HCT116 (cell line): ENCODE data around the gene GHDC. TPM values are rescaled to one million over a fixed set of nuclear protein-coding genes. Genes with fewer than 3 reads are reported as not detected.
A peak's percentile ranks its signal among the peaks of the same experiment; 100 is the strongest.

Experiments used
- ATAC-seq: fragments of 200-7000 bp; cut with Tn5 transposase; 2 replicates; pipeline ENCODE4 v1.9.1; 2020; ENCODE audit warnings: mild to moderate bottlenecking, moderate library complexity
- Bru-seq: library from RNA; stranded (reverse); fragments of 400-500 nt; gene quantifications from one replicate; lab custom pipeline; 2021; lab: Mats Ljungman, UMichigan
- BruChase-seq, 2 experiments: library from RNA; stranded (reverse); fragments of 400-500 nt; gene quantifications; one replicate each; lab custom pipeline; 2021; lab: Mats Ljungman, UMichigan
- BruUV-seq: library from RNA; stranded (reverse); fragments of 400-500 nt; replicated peaks from 2 replicates; lab custom pipeline; 2021; lab: Mats Ljungman, UMichigan
- CTCF ChIA-PET: fragments of 300-600 bp; sonication (Branson Sonifier 250); formaldehyde crosslinking; loops from one replicate; lab custom pipeline; 2021; ENCODE audit warnings: antibody characterized with exemption; lab: Charles Lee
- POLR2A ChIA-PET: fragments of 300-600, 350-600 bp; sonication (Branson Sonifier 250); formaldehyde crosslinking; loops from one replicate; lab custom pipeline; 2021; ENCODE audit warnings: antibody characterized with exemption; lab: Charles Lee
- RAD21 ChIA-PET, 2 experiments: fragments of 300-600 bp; sonication (Branson Sonifier 250); formaldehyde crosslinking; loops; one replicate each; lab custom pipeline; 2023; ENCODE audit warnings: low total read pairs in 2 of 2; ENCODE audit not compliant: uncharacterized antibody in 2 of 2, unreplicated experiment in 2 of 2, low non-redundant PET in 1 of 2; lab: Charles Lee
- DNase-seq: peaks from one replicate; pipeline ENCODE4 v3.0.0-alpha.2; 2010; ENCODE audit warnings: low read depth, low spot score
- H2AFZ ChIP-seq: fragments of 200-600 bp; shearing (Covaris generic), sonication (generic); 2 replicates; pipeline ENCODE4 v1.6.1; 2017; ENCODE audit warnings: low read depth, mixed run types, mixed read lengths, antibody characterized with exemption, low read length; ENCODE audit not compliant: poor library complexity, severe bottlenecking
- H3K27ac ChIP-seq: 2 replicates; pipeline ENCODE4 v1.5.1; 2012; ENCODE audit warnings: low read depth, low read length
- H3K27me3 ChIP-seq: fragments of 200-600 bp; sonication (generic); 2 replicates; pipeline ENCODE4 v1.6.1; 2016; ENCODE audit warnings: mixed run types, low read length, mixed read lengths; ENCODE audit not compliant: insufficient read depth
- H3K36me3 ChIP-seq, 2 experiments: fragments of 200-500 bp in 1 of 2; fragments of 200-600 bp in 1 of 2; sonication (Bioruptor generic) in 1 of 2; sonication (generic) in 1 of 2; 2 replicates each; pipeline versions ENCODE4 v1.5.1 to v1.6.1; 2014 to 2016; ENCODE audit warnings: low read length in 2 of 2, inconsistent platforms in 1 of 2, mixed read lengths in 1 of 2, mixed run types in 1 of 2; ENCODE audit not compliant: insufficient read depth in 2 of 2, control insufficient read depth in 1 of 2
- H3K4me1 ChIP-seq, 2 experiments: fragments of 200-600 bp in 1 of 2; sonication (generic) in 1 of 2; 2 replicates each; pipeline versions ENCODE4 v1.5.1 to v1.6.1; 2012 to 2017; ENCODE audit warnings: low read length in 2 of 2, inconsistent platforms in 1 of 2, mild to moderate bottlenecking in 1 of 2, mixed read lengths in 1 of 2, mixed run types in 1 of 2, moderate library complexity in 1 of 2; ENCODE audit not compliant: insufficient read depth in 2 of 2, control insufficient read depth in 1 of 2
- H3K4me2 ChIP-seq: fragments of 200-600 bp; sonication (generic); 2 replicates; pipeline ENCODE4 v1.6.1; 2017; ENCODE audit warnings: mixed run types, low read length, mixed read lengths
- H3K4me3 ChIP-seq, 2 experiments: fragments of 200-600 bp in 1 of 2; sonication (generic) in 1 of 2; replicated peaks in 1 of 2; 2 replicates each; pipeline ENCODE4 v1.5.1; 2011 to 2016; ENCODE audit warnings: low read length in 2 of 2, control low read depth in 1 of 2, low read depth in 1 of 2, mild to moderate bottlenecking in 1 of 2, mixed read lengths in 1 of 2, mixed run types in 1 of 2
- H3K79me2 ChIP-seq: fragments of 200-600 bp; sonication (generic); 2 replicates; pipeline ENCODE4 v1.6.1; 2017; ENCODE audit warnings: mild to moderate bottlenecking, mixed run types, low read length, moderate library complexity, mixed read lengths; ENCODE audit not compliant: insufficient read depth
- H3K9ac ChIP-seq: fragments of 200-600 bp; sonication (generic); 2 replicates; pipeline ENCODE4 v1.6.1; 2016; ENCODE audit warnings: low read length, mixed read lengths
- H3K9me2 ChIP-seq: fragments of 200-600 bp; sonication (generic), shearing (Covaris generic); 2 replicates; pipeline ENCODE4 v1.6.1; 2017; ENCODE audit warnings: mixed run types, mild to moderate bottlenecking, moderate library complexity; ENCODE audit not compliant: insufficient read depth
- H3K9me3 ChIP-seq, 2 experiments: fragments of 200-500 bp in 1 of 2; fragments of 200-600 bp in 1 of 2; sonication (Bioruptor generic) in 1 of 2; sonication (generic) in 1 of 2; 2 replicates each; pipeline ENCODE4 v1.6.1; 2014 to 2017; ENCODE audit warnings: low read length in 2 of 2, mixed read lengths in 2 of 2, inconsistent platforms in 1 of 2, low read depth in 1 of 2, mild to moderate bottlenecking in 1 of 2, mixed run types in 1 of 2, moderate library complexity in 1 of 2; ENCODE audit not compliant: control insufficient read depth in 1 of 2, insufficient read depth in 1 of 2
- H4K20me1 ChIP-seq: fragments of 200-600 bp; sonication (generic), shearing (Covaris generic); 2 replicates; pipeline ENCODE4 v1.6.1; 2017; ENCODE audit warnings: mixed run types, mild to moderate bottlenecking, moderate library complexity; ENCODE audit not compliant: insufficient read depth
- ATF3 ChIP-seq: IDR thresholded peaks from 2 replicates; pipeline ENCODE4 v1.6.1; 2012
- CBX3 ChIP-seq: IDR thresholded peaks from 2 replicates; pipeline ENCODE4 v1.6.1; 2012; ENCODE audit warnings: low read depth
- EGR1 ChIP-seq: IDR thresholded peaks from 2 replicates; pipeline ENCODE4 v1.6.1; 2012; ENCODE audit warnings: low read depth
- ELF1 ChIP-seq: IDR thresholded peaks from 2 replicates; pipeline ENCODE4 v1.6.1; 2012; ENCODE audit warnings: low read depth, borderline replicate concordance
- EZH2 ChIP-seq: fragments of 200-600 bp; sonication (generic); IDR thresholded peaks from 2 replicates; pipeline ENCODE4 v1.6.1; 2017; ENCODE audit warnings: antibody characterized with exemption, mixed run types
- EZH2phosphoT487 ChIP-seq: fragments of 200-600 bp; IDR thresholded peaks from 2 replicates; pipeline ENCODE4 v1.6.1; 2018; ENCODE audit warnings: antibody characterized with exemption, borderline replicate concordance
- JUND ChIP-seq: IDR thresholded peaks from 2 replicates; pipeline ENCODE4 v1.6.1; 2012
- MAX ChIP-seq: IDR thresholded peaks from 2 replicates; pipeline ENCODE4 v1.6.1; 2012
- POLR2A ChIP-seq: IDR thresholded peaks from 2 replicates; pipeline ENCODE4 v1.7.0; 2011; ENCODE audit warnings: borderline replicate concordance; ENCODE audit not compliant: insufficient read depth, insufficient read length; ENCODE audit errors: extremely low read depth
- POLR2AphosphoS5 ChIP-seq: IDR thresholded peaks from 2 replicates; pipeline ENCODE4 v1.6.1; 2011; ENCODE audit warnings: mild to moderate bottlenecking, low read depth, low read length, moderate library complexity
- REST ChIP-seq: IDR thresholded peaks from 2 replicates; pipeline ENCODE4 v1.6.1; 2012; ENCODE audit warnings: low read depth
- SP1 ChIP-seq: IDR thresholded peaks from 2 replicates; pipeline ENCODE4 v1.6.1; 2012; ENCODE audit warnings: low read depth
- SRF ChIP-seq: IDR thresholded peaks from 2 replicates; pipeline ENCODE4 v1.6.1; 2012; ENCODE audit warnings: low read depth
- TCF7L2 ChIP-seq: IDR thresholded peaks from 2 replicates; pipeline ENCODE4 v1.7.0; 2011; ENCODE audit warnings: borderline replicate concordance, inconsistent platforms; ENCODE audit not compliant: insufficient read depth, insufficient read length; ENCODE audit errors: extremely low read depth
- YY1 ChIP-seq: IDR thresholded peaks from 2 replicates; pipeline ENCODE4 v1.6.1; 2011; ENCODE audit warnings: low read length, low read depth, moderate library complexity, mild to moderate bottlenecking; ENCODE audit not compliant: insufficient replicate concordance; ENCODE audit errors: extremely low read depth
- ZBTB33 ChIP-seq: IDR thresholded peaks from 2 replicates; pipeline ENCODE4 v1.6.1; 2011; ENCODE audit warnings: mild to moderate bottlenecking, low read length, moderate library complexity; ENCODE audit not compliant: insufficient replicate concordance; ENCODE audit errors: extremely low read depth
- ZFX ChIP-seq: fragments of 450-650 bp; IDR thresholded peaks from 2 replicates; pipeline ENCODE4 v1.6.1; 2017
- ZNF274 ChIP-seq: fragments of 200-500 bp; sonication (Bioruptor generic); IDR thresholded peaks from 2 replicates; pipeline ENCODE4 v1.6.1; 2014; ENCODE audit warnings: mild to moderate bottlenecking, low read depth, low read length, inconsistent platforms
- intact Hi-C: fragments of 100-400 bp; cut with micrococcal nuclease; formaldehyde crosslinking; loops from 2 replicates; pipeline ENCODE4 v1.10.0; 2022
- long read RNA-seq: library from polyadenylated mRNA; unstranded; transcript quantifications from one replicate; pipeline ENCODE4 v2.0.0, GENCODE V29; 2021; ENCODE audit not compliant: unreplicated experiment
- polyA plus RNA-seq: library from polyadenylated mRNA; unstranded; fragments of >200 nt; gene quantifications from 2 replicates; pipeline ENCODE4 v1.2.1, GENCODE V29; 2012; ENCODE audit warnings: missing spikeins
- total RNA-seq: library from RNA; stranded (reverse); gene quantifications from one replicate; pipeline ENCODE4 v1.2.1, GENCODE V29; 2021; ENCODE audit not compliant: unreplicated experiment

GHDC gene
- 13.2 TPM for total RNA-seq
- polyA plus RNA-seq: 12.7 and 14.8 TPM in 2 replicates
- Bru-seq, nascent RNA: percentile 36 among the genes with signal in this experiment
- percentile 58 among the genes with signal in this experiment for BruChase-seq, experiment 1, labeled RNA remaining after a 6-hour chase
- BruChase-seq, experiment 2, labeled RNA remaining after a 2-hour chase: percentile 51 among the genes with signal in this experiment
- long read RNA-seq, transcript GHDC-207 (10 exons, 2,396 nt): major isoform, 5 of 32 reads
- long read RNA-seq, partial matches to known transcripts: 24 of 32 reads
- long read RNA-seq, other reads (novel, unspliced or antisense): 3 of 32 reads

DNA sequence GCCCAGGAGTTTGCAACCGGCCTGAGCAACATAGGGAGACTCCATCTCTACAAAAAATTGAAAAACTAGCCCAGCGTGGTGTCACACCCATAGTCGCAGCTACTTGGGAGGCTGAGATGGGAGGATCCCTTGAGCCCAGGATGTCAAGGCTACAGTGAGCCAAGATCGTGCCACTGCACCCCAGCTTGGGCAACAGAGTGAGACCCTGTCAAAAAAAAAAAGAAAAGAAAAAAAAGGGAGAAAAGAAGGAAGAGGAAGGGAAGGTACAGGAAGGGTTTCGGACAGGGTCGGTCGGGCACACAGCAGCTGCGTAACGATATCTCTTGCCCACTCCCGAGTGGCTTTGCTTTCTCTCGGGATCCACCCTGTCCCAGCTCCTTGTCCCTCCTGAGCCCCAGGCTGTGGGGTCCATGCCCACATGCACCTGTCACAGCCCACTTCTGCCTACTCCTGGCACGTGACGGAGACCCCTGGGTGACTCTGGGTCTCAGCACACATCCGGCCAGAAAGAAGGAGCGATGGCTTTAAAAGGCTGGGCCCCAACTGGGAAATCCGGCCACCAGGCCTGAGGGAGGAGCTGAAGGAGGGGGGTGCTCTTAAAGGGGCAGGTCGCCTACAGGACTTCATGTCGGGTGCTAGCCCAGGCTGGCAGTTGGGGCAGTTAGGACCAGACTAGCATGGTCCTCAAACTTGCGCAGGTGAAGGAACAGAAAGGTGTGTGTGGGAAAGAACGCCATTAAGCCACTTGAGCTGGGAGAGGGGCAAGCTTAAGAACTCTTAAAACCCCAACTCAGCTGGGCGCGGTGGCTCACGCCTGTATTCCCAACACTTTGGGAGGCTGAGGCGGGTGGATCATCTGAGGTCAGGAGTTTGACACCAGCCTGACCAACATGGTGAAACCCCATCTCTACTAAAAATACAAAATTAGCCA, at the start of gene GHDC:
TSS of gene GHDC (minus strand) at position 526 of the 931 bp plus-strand sequence. CDS start 913 bp downstream, outside the sequence.
- H3K9me3 ChIP-seq: no peaks in the 10 kb centered on the region
- peak within 1 kb of the TSS; percentile 91 for H3K4me2 ChIP-seq
- H4K20me1 ChIP-seq: no peaks in the 10 kb centered on the region
- peak within 1 kb of the TSS; percentile 32; the same call in 1 of the 2 replicates for H3K27ac ChIP-seq
- H3K79me2 ChIP-seq: no peaks in the 10 kb centered on the region
- RAD21 ChIA-PET: interaction anchor here in 1 of 2 experiments (0.6 kb wide), 1 partner anchor 177 kb away, joined by 3 read pairs; the partner anchor contains the start of gene DNAJC7
- no peaks in the 10 kb centered on the region for H3K27me3 ChIP-seq
- TF ChIP-seq ZBTB33 (no peak), SRF (no peak), ZFX (no peak), EZH2 (no peak), EGR1 (no peak), YY1 (peak; percentile 71), POLR2AphosphoS5 (peak; percentile 68), CBX3 (no peak), SP1 (peak; percentile 99), ELF1 (no peak; the same call in 1 of the 2 replicates), EZH2phosphoT487 (no peak), JUND (no peak), REST (no peak), ATF3 (no peak), POLR2A (peak; percentile 22), TCF7L2 (no peak), MAX (peak; percentile 99), ZNF274 (no peak)
- TF ChIP-seq, all 23 proteins: peak for 5
- POLR2A ChIA-PET: interaction anchor here (0.9 kb wide), 1 partner anchor 44 kb away, joined by 3 read pairs; no protein-coding TSS in a partner anchor
- Histone ChIP-seq H3K9ac (peak within 1 kb of the TSS; percentile 73), H3K9me2 (no peaks in the 10 kb centered on the region), H2AFZ (peak within 1 kb of the TSS; percentile 85), H3K4me3 (peak within 1 kb of the TSS; percentile 73 to 96), H3K36me3 (no peaks in the 10 kb centered on the region), H3K4me1 (peaks cover 8 to 15% of the 10 kb centered on the region in 2 experiments; a peak in 3 of 4 replicates)
- intact Hi-C loops: no loop called here
- CTCF ChIA-PET: interaction anchor here (0.8 to 1.9 kb wide), 4 partner anchors 9 to 28 kb away, joined by 3 to 9 read pairs (median 4); partner anchors contain the start of gene HCRT
- DNase-seq (peak; percentile 60), ATAC-seq (peak; percentile 97)
- BruUV-seq: TSS peak; percentile 66
